ENCODE results near the gene CTNND1.

Gene CTNND1

GRCh38 chr11:57764021-57764420 lies 2.4 kb downstream of the CTNND1 start:
- no peak for DNase-seq (ENCODE audit: low read depth)

- no peak for DNase-seq (ENCODE audit: low read depth)
These were observed 3.0 kb downstream of the CTNND1 start for GRCh38 chr11:57764566-57764965.

- DNase-seq (ENCODE audit: low read depth) = no peak
These were observed 3.4 kb downstream of the CTNND1 start for GRCh38 chr11:57764972-57765371.

- no peak for DNase-seq (ENCODE audit: low read depth)
These were observed 9.2 kb downstream of the CTNND1 start for GRCh38 chr11:57770793-57771192.

- DNase-seq (ENCODE audit: low read depth) = no peak
These were observed 9.8 kb downstream of the CTNND1 start for GRCh38 chr11:57771365-57771764.

- DNase-seq (ENCODE audit: low read depth) = no peak
These were observed 11.0 kb downstream of the CTNND1 start for GRCh38 chr11:57772562-57772961.

- no peak for DNase-seq (ENCODE audit: low read depth)
These were observed 11.5 kb downstream of the CTNND1 start for GRCh38 chr11:57773026-57773598.

- DNase-seq (ENCODE audit: low read depth) = no peak
These were observed 13.9 kb downstream of the CTNND1 start for GRCh38 chr11:57775491-57775890.

GRCh38 chr11:57776031-57776521 lies 14.5 kb downstream of the CTNND1 start:
- DNase-seq (ENCODE audit: low read depth) = no peak

GRCh38 chr11:57776577-57777210 lies 15.1 kb downstream of the CTNND1 start:
- DNase-seq (ENCODE audit: low read depth) = no peak

GRCh38 chr11:57777969-57778317 lies 16.3 kb downstream of the CTNND1 start:
- no peak for DNase-seq (ENCODE audit: low read depth)

- DNase-seq (ENCODE audit: low read depth) = no peak
These were observed 16.9 kb downstream of the CTNND1 start for GRCh38 chr11:57778318-57779037.

GRCh38 chr11:57779276-57779675 lies 17.7 kb downstream of the CTNND1 start:
- DNase-seq (ENCODE audit: low read depth) = no peak

GRCh38 chr11:57781529-57781943 lies 19.9 kb downstream of the CTNND1 start:
- DNase-seq (ENCODE audit: low read depth) = no peak

- no peak for DNase-seq (ENCODE audit: low read depth)
These were observed 23.5 kb downstream of the CTNND1 start for GRCh38 chr11:57785072-57785471.

GRCh38 chr11:57786436-57786835 lies 24.8 kb downstream of the CTNND1 start:
- no peak for DNase-seq (ENCODE audit: low read depth)

GRCh38 chr11:57787006-57787604 lies 25.5 kb downstream of the CTNND1 start:
- DNase-seq (ENCODE audit: low read depth) = no peak

GRCh38 chr11:57787920-57788702 lies 26.5 kb downstream of the CTNND1 start:
- no peak for DNase-seq (ENCODE audit: low read depth)

GRCh38 chr11:57788703-57789088 lies 27.1 kb downstream of the CTNND1 start:
- DNase-seq (ENCODE audit: low read depth) = no peak

GRCh38 chr11:57791321-57792059 lies 29.9 kb downstream of the CTNND1 start:
- no peak for DNase-seq (ENCODE audit: low read depth)

GRCh38 chr11:57792060-57792541 lies 30.5 kb downstream of the CTNND1 start:
- peak; percentile 80 for DNase-seq (ENCODE audit: low read depth)
